Left lung (tissue), 10 donors: Measurements from ENCODE around the gene DNAH8. TPM values are rescaled to one million over a fixed set of nuclear protein-coding genes. Genes with fewer than 3 reads are reported as not detected.
"Not testable (repeated sequence)": the region's sequence is repeated elsewhere in the genome, so short reads cannot be mapped to it uniquely, and the experiment has no call there.

Source experiments
- ATAC-seq: fragments of 200-7000 bp; cut with Tn5 transposase; one replicate; pipeline ENCODE4 v1.9.1; 2020; ENCODE audit warnings: moderate library complexity
- DNase-seq, 4 donors: peaks; one replicate each; pipeline ENCODE4 v3.0.0-alpha.2; 2013 to 2020
- H3K27ac ChIP-seq, 2 donors: fragments of 200-600 bp; sonication (generic) in 1 of 2; one replicate each; pipeline versions ENCODE4 v1.5.0 to v1.8.0; 2020 to 2021
- H3K27me3 ChIP-seq, 2 donors: fragments of 200-600 bp; sonication (generic) in 1 of 2; one replicate each; pipeline versions ENCODE4 v1.5.0 to v1.8.0; 2020 to 2021
- H3K36me3 ChIP-seq, 2 donors: fragments of 200-600 bp; sonication (generic) in 1 of 2; one replicate each; pipeline versions ENCODE4 v1.5.0 to v1.8.0; 2020 to 2021
- H3K4me1 ChIP-seq, 2 donors: fragments of 200-600 bp; one replicate each; pipeline ENCODE4 v1.8.0; 2021
- H3K4me3 ChIP-seq, 2 donors: fragments of 200-600 bp; sonication (generic) in 1 of 2; one replicate each; pipeline versions ENCODE4 v1.5.0 to v1.8.0; 2020 to 2021; ENCODE audit warnings: mild to moderate bottlenecking in 1 of 2
- H3K9me3 ChIP-seq, 2 donors: fragments of 200-600 bp; sonication (generic) in 1 of 2; one replicate each; pipeline versions ENCODE4 v1.5.0 to v1.8.0; 2020 to 2021
- intact Hi-C, 2 donors: fragments of 100-400 bp; cut with DNase I; formaldehyde crosslinking; loops; one replicate each; pipeline versions ENCODE4 v1.11.2 to v1.14.2; 2022
- polyA plus RNA-seq, 6 donors: library from polyadenylated mRNA; unstranded; fragments of 120-200 nt; gene quantifications; one replicate each; pipeline ENCODE4 v1.2.1, GENCODE V29; 2013; ENCODE audit not compliant: insufficient read length in 6 of 6
- total RNA-seq, 2 donors: library from RNA; stranded (reverse); fragmentation: NEBNext Ultra II Directional; extraction: Animal tissue kit (Norgen Biotek cat#: 25700); gene quantifications; one replicate each; pipeline ENCODE4 v1.2.1, GENCODE V29; 2021
- TF ChIP-seq, protein P1 (sequence below), 2 donors: fragments of 200-600 bp; sonication (generic) in 1 of 2; IDR thresholded peaks; one replicate each; pipeline versions ENCODE4 v1.5.0 to v1.8.0; 2021; ENCODE audit warnings: antibody characterized with exemption in 2 of 2
- donor health status: DM: no; HTN: yes; CAD: no.
- donor health status: DM: no; HTN: no; CAD: no.

The DNAH8 gene
- total and polyA plus RNA-seq, 8 donors, result 0.03 to 0.34 (median 0.08) TPM

DNA sequence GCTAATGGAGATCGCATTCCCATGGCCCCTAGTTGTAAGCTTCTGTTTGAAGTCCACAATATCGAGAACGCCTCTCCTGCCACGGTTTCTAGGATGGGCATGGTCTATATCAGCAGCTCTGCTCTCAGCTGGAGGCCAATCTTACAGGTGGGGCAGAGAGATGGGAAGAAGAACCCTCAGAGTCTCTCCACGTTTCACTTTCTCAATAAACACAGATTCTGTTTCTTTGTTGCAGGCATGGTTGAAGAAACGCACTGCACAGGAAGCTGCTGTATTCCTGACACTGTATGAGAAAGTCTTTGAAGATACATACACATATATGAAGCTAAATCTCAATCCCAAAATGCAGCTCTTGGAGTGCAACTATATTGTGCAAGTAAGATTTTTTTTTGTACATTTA, 157.9 kb downstream of the DNAH8 start:
- no peaks in the 10 kb centered on the region for H3K36me3 ChIP-seq
- no peaks in the 10 kb centered on the region for H3K9me3 ChIP-seq
- TF ChIP-seq, protein P1, sequence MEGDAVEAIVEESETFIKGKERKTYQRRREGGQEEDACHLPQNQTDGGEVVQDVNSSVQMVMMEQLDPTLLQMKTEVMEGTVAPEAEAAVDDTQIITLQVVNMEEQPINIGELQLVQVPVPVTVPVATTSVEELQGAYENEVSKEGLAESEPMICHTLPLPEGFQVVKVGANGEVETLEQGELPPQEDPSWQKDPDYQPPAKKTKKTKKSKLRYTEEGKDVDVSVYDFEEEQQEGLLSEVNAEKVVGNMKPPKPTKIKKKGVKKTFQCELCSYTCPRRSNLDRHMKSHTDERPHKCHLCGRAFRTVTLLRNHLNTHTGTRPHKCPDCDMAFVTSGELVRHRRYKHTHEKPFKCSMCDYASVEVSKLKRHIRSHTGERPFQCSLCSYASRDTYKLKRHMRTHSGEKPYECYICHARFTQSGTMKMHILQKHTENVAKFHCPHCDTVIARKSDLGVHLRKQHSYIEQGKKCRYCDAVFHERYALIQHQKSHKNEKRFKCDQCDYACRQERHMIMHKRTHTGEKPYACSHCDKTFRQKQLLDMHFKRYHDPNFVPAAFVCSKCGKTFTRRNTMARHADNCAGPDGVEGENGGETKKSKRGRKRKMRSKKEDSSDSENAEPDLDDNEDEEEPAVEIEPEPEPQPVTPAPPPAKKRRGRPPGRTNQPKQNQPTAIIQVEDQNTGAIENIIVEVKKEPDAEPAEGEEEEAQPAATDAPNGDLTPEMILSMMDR (IDR thresholded peaks at IDR 0.05), result no peak
- DNase-seq (no peak), ATAC-seq (no peak)
- no peaks in the 10 kb centered on the region for H3K27me3 ChIP-seq
- H3K4me3 ChIP-seq, result no peak overlapping the region
- H3K4me1 ChIP-seq, result no peaks in the 10 kb centered on the region
- H3K27ac ChIP-seq, result no peak overlapping the region
- intact Hi-C loops, result loop anchor here in 1 of 2 donors (10.0 kb wide), 1 partner anchor 432 kb away; no protein-coding TSS in a partner anchor

DNA sequence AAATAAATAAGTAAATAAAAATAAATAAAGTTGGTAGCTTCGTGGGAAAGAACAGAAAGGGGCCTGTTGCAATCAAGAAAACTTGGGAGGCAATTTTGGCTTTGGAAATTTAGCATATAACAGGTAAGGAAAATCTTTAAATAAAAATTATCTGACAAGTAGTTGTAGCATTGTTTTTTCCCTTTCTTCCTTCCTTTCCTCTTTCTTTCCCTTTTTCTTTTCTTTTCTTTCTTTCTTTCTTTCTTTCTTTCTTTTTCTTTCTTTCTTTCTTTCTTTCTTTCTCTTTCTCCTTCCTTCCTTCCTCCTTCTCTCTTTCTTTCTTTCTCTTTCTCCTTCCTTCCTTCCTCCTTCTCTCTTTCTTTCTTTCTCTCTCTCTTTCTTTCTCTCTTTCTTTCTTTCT, 158.7 kb downstream of the DNAH8 start:
- not testable (repeated sequence) for ATAC-seq, H3K4me3 ChIP-seq, DNase-seq, H3K36me3 ChIP-seq, H3K4me1 ChIP-seq, H3K27me3 ChIP-seq, H3K27ac ChIP-seq, H3K9me3 ChIP-seq
- intact Hi-C loops, result loop anchor here in 1 of 2 donors (10.0 kb wide), 1 partner anchor 431 kb away; no protein-coding TSS in a partner anchor

DNA sequence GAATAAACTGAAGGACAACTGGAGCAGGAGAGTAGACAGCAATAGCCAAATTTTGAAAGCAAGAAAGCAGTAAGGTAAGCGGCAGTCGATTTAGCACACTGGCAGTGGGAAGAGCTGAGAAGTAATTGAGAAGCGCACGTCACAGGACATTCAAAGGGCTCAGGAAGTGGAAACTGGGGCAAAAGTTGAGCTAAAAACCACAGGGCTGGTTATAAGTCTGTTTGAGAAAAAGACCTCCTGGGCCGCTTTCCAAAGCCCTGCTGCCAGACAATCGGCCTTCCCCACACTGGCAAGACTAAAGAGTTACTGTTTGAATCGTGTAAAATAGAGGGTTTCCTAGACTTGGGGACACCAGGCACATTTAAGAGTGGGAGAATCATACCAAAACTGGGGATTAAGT, 161.4 kb downstream of the DNAH8 start:
- Histone ChIP-seq H3K27ac (no peak overlapping the region), H3K4me1 (no peaks in the 10 kb centered on the region), H3K27me3 (no peaks in the 10 kb centered on the region), H3K4me3 (no peak overlapping the region), H3K36me3 (no peaks in the 10 kb centered on the region), H3K9me3 (peaks cover 0 to 5% of the 10 kb centered on the region in 2 donors)
- TF ChIP-seq, protein P1 (IDR thresholded peaks at IDR 0.05), result no peak
- intact Hi-C loops, result loop anchor here in 1 of 2 donors (10.0 kb wide), 1 partner anchor 428 kb away; no protein-coding TSS in a partner anchor
- DNase-seq (peak in 2 of 4 donors; percentile 32 to 49), ATAC-seq (peak; percentile 66)

DNA sequence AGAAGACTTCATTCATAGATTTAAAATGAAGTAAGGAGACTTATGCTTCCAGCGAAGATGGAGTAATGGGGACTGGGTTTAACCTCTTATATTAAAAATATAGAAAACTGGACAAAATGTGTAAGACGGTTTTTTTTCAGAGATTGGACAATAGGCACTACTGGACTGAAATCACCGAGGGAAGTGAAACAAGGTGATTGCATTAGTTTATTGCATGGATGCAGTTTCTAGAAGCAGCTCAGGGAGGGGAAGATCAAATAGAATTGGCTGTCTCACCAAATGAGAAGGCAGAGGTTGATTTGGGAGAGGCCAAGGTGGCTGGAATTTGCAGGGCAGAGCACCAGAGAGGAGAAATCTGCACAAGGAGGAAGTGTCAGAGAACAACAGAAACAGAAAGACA, 162.6 kb downstream of the DNAH8 start:
- no peaks in the 10 kb centered on the region for H3K27me3 ChIP-seq
- no peaks in the 10 kb centered on the region for H3K4me1 ChIP-seq
- DNase-seq (no peak), ATAC-seq (no peak)
- H3K27ac ChIP-seq, result no peak overlapping the region
- intact Hi-C loops, result loop anchor here in 1 of 2 donors (10.0 kb wide), 1 partner anchor 427 kb away; no protein-coding TSS in a partner anchor
- H3K36me3 ChIP-seq, result no peaks in the 10 kb centered on the region
- TF ChIP-seq, protein P1 (IDR thresholded peaks at IDR 0.05), result no peak
- peaks cover 0 to 5% of the 10 kb centered on the region in 2 donors for H3K9me3 ChIP-seq
- no peak overlapping the region for H3K4me3 ChIP-seq

DNA sequence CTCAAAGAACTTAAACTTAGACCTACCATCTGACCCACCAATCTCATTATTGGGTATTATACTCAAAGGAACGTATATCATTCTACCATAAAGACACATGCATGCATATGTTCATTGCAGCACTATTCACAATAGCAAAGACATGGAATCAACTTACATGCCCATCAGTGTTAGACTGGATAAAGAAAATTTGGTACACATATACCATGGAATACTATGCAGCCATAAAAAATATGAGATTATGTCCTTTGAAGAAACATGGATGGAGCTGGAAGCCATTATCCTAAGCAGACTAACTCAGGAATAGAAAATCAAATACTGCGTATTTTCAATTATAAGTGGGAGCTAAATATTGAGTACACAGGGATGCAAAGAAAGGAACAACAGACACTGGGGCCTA, 167.0 kb downstream of the DNAH8 start:
- H3K36me3 ChIP-seq, result no peaks in the 10 kb centered on the region
- H3K27me3 ChIP-seq, result no peaks in the 10 kb centered on the region
- no peaks in the 10 kb centered on the region for H3K4me1 ChIP-seq
- ATAC-seq (no peak), DNase-seq (no peak)
- H3K9me3 ChIP-seq, result peaks cover 0 to 5% of the 10 kb centered on the region in 2 donors
- no peak overlapping the region for H3K27ac ChIP-seq
- intact Hi-C loops, result no loop called here
- no peak overlapping the region for H3K4me3 ChIP-seq
- TF ChIP-seq, protein P1 (IDR thresholded peaks at IDR 0.05), result no peak

DNA sequence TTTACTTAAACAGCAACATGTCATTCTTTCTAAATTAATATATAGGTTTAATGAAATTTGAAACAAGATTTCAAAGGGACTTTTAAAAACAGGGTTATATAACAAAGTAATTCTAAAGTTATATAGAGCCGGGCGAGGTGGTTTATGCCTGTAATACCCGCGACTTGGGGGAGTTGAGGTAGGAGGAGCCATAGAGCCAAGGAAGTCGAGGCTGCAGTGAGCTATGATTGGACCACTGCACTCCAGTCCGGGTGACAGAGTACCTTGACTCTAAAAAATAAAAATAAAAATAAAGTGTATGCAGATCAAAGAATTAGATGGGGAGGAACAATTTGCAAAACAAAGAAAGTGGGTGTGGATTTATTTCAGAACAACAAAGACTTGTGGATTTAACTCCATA, 182.4 kb downstream of the DNAH8 start:
- no peaks in the 10 kb centered on the region for H3K9me3 ChIP-seq
- H3K27ac ChIP-seq, result no peak overlapping the region
- no peaks in the 10 kb centered on the region for H3K36me3 ChIP-seq
- H3K4me1 ChIP-seq, result no peaks in the 10 kb centered on the region
- DNase-seq (no peak), ATAC-seq (no peak)
- TF ChIP-seq, protein P1 (IDR thresholded peaks at IDR 0.05), result no peak
- no peak overlapping the region for H3K4me3 ChIP-seq
- intact Hi-C loops, result no loop called here
- H3K27me3 ChIP-seq, result peaks cover 0 to 8% of the 10 kb centered on the region in 2 donors
